Measurements from ENCODE around the gene GPN2. TPM values are rescaled to one million over a fixed set of nuclear protein-coding genes. Genes with fewer than 3 reads are reported as not detected.

Gene GPN2
- total and polyA plus RNA-seq, 2 of the 4 experiments (the other 2 are of a cell fraction): 15.4 to 22.2 TPM

DNA sequence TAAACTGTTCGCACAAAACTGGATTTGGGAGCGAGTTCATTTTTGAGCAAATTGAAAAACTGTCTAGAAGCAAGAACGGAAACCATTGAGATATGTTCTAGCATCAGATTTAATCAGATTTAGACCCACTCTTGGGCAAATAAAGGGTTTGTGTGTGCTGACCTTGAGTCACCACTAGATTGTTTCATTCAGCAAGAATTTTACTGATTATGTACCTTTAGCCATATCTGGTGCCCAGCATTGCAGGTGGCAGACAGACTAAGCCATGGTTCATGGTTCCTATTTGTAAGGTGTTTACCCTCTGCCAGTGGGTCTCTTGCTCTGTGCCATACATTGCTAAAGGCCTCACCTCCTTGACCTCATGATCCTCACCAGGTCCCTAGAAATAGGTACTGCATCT is 32.8 kb upstream of the GPN2 start:
- Histone ChIP-seq H2BK15ac (ENCODE audit: low read depth, low read length) (no peak overlapping the region), H3K27ac (ENCODE audit: insufficient read depth, low read length) (no peak overlapping the region), H2BK20ac (ENCODE audit: low read depth, low read length) (no peak overlapping the region), H3K14ac (replicated peaks; ENCODE audit: low read depth, low read length) (peak overlapping the region; percentile 96; the same call in 1 of the 2 replicates), H3K4me2 (ENCODE audit: low read depth, low read length) (peak overlapping the region; percentile 100), H4K5ac (ENCODE audit: low read depth, low read length) (no peak overlapping the region), H3K27me3 (ENCODE audit: control insufficient read depth, insufficient read depth, low read length) (no peaks in the 10 kb centered on the region), H4K91ac (ENCODE audit: insufficient read depth, low read depth, low read length) (no peak overlapping the region), H4K20me1 (ENCODE audit: insufficient read depth, low read length) (peaks cover 21% of the 10 kb centered on the region), H2BK5ac (ENCODE audit: low read depth, low read length, poor library complexity, severe bottlenecking) (no peak overlapping the region), H4K8ac (ENCODE audit: low read depth in 2 of 2, low read length in 2 of 2) (peak overlapping the region in 1 of 2 experiments; percentile 60; a peak in 1 of 4 replicates), H3K4me3 (ENCODE audit: insufficient read depth, low read depth, low read length) (no peak overlapping the region; the same call in 1 of the 2 replicates), H3K56ac (ENCODE audit: extremely low read depth, insufficient read depth, low read length) (no peak overlapping the region), H3K4me1 (ENCODE audit: control insufficient read depth, insufficient read depth, low read length) (peaks cover 6% of the 10 kb centered on the region), H2AK5ac (ENCODE audit: low read depth, low read length) (0 out of 2 replicates have a peak overlapping the region, but pooled peaks have one; percentile 11), H3K36me3 (ENCODE audit: control insufficient read depth, insufficient read depth, low read length) (peaks cover 14% of the 10 kb centered on the region), H2BK120ac (ENCODE audit: low read depth, low read length) (no peak overlapping the region), H3K4ac (ENCODE audit: low read depth, low read length) (no peak overlapping the region), H3K23ac (ENCODE audit: low read depth, low read length) (peak overlapping the region; percentile 94), H3K9me3 (ENCODE audit: control insufficient read depth, insufficient read depth, low read length) (no peaks in the 10 kb centered on the region), H3K9me1 (ENCODE audit: insufficient read depth, low read length) (peaks cover 18% of the 10 kb centered on the region), H2AK9ac (replicated peaks; ENCODE audit: low read depth, low read length, poor library complexity) (no peak overlapping the region), H3K9ac (ENCODE audit: low read depth, low read length) (peak overlapping the region; percentile 83; the same call in 1 of the 2 replicates), H2AFZ (replicated peaks; ENCODE audit: low read length, poor library complexity) (no peak overlapping the region), H3K79me1 (ENCODE audit: low read depth in 1 of 2, low read length in 2 of 2) (peaks cover 20 to 38% of the 10 kb centered on the region in 2 experiments), H3K18ac (ENCODE audit: low read depth, low read length) (no peak overlapping the region)
- ATAC-seq (ENCODE audit: low read depth) (no peak), DNase-seq (no peak)
- ChIA-PET POLR2A (ENCODE audit: unreplicated experiment) (no interaction called here), CTCF (no interaction called here)
- dilution Hi-C loops (cut with HindIII; ENCODE audit: low sequenced_read_pairs, unreplicated experiment): no loop called here
- intact Hi-C loops (cut with micrococcal nuclease): no loop called here
- no CpG with 5 or more reads among the region's 3 CpGs for WGBS, 2 experiments (ENCODE audit: extremely low coverage in 2 of 2, insufficient read length in 1 of 2)
- BruUV-seq (replicated peaks): no TSS peak
- in situ Hi-C loops (cut with MboI; ENCODE audit: low sequenced_read_pairs): no loop called here
- TF ChIP-seq RFX5 (IDR thresholded peaks at IDR 0.05; ENCODE audit: low read depth, low read length) (no peak), CEBPB (IDR thresholded peaks at IDR 0.05; ENCODE audit: low read depth, low read length) (no peak), ELK1 (IDR thresholded peaks at IDR 0.05; ENCODE audit: borderline replicate concordance, low read depth, low read length) (no peak), MAZ (IDR thresholded peaks at IDR 0.05; ENCODE audit: borderline replicate concordance, low read depth, low read length) (no peak), MXI1 (IDR thresholded peaks at IDR 0.05; ENCODE audit: borderline replicate concordance, low read depth, low read length) (no peak), RAD21 (IDR thresholded peaks at IDR 0.05; ENCODE audit: low read length) (no peak), CTCF (conservative IDR thresholded peaks at IDR 0.05; ENCODE audit: low read depth, low read length) (no peak), RCOR1 (IDR thresholded peaks at IDR 0.05; ENCODE audit: insufficient replicate concordance, low read length) (no peak), POLR2A (IDR thresholded peaks at IDR 0.05; ENCODE audit: low read depth, low read length) (no peak), MAFK (IDR thresholded peaks at IDR 0.05; ENCODE audit: low read depth, low read length) (no peak), CHD1 (IDR thresholded peaks at IDR 0.05; ENCODE audit: low read depth, low read length) (no peak)

Data from IMR-90 (cell line).